ENCODE results near the gene IFT88. TPM values are rescaled to one million over a fixed set of nuclear protein-coding genes. Genes with fewer than 3 reads are reported as not detected.

IFT88 gene
- total and polyA plus RNA-seq, 2 of the 8 experiments (the other 6 are each of a cell fraction or from before 2014, with no cell fraction given): 1.7 to 5.8 TPM

- H3K56ac ChIP-seq (replicated peaks; ENCODE audit: insufficient read length, low read depth, low read length): no peak overlapping the region
- no peak overlapping the region for H2BK120ac ChIP-seq (replicated peaks; ENCODE audit: low read depth, low read length)
- H2BK12ac ChIP-seq (ENCODE audit: low read depth, low read length): no peak overlapping the region
- no peak overlapping the region for H2BK15ac ChIP-seq (ENCODE audit: low read length)
- H3K4ac ChIP-seq (replicated peaks; ENCODE audit: insufficient read length, low read depth, low read length): no peak overlapping the region
- no peak overlapping the region for H3K4me2 ChIP-seq (ENCODE audit: insufficient read depth in 1 of 2, low read depth in 2 of 2, low read length in 2 of 2)
- no peak overlapping the region for H3K14ac ChIP-seq (ENCODE audit: insufficient read length)
- H3K79me2 ChIP-seq (ENCODE audit: control insufficient read depth in 1 of 2, insufficient read depth in 2 of 2, low read length in 2 of 2): no peaks in the 10 kb centered on the region
- no peak overlapping the region for H3K9ac ChIP-seq (replicated peaks in 1 of 4; ENCODE audit: extremely low read depth in 1 of 4, low read depth in 3 of 4, low read length in 3 of 4)
- no peak overlapping the region for H2BK20ac ChIP-seq (ENCODE audit: low read length)
- no peaks in the 10 kb centered on the region; the same call in 1 of the 2 replicates for H3K79me1 ChIP-seq (ENCODE audit: low read depth, low read length)
- H2BK5ac ChIP-seq (ENCODE audit: low read depth, low read length): no peak overlapping the region
- no peak overlapping the region for H3K4me3 ChIP-seq (ENCODE audit: extremely low read depth in 1 of 4, insufficient read depth in 2 of 4, low read depth in 3 of 4, low read length in 4 of 4)
- no peak overlapping the region for H3K27ac ChIP-seq (ENCODE audit: low read depth, low read length)
- no peaks in the 10 kb centered on the region for H3K4me1 ChIP-seq (replicated peaks in 1 of 4; ENCODE audit: control insufficient read depth in 3 of 4, insufficient read depth in 4 of 4, low read length in 3 of 4)
- no peak overlapping the region for H4K5ac ChIP-seq (ENCODE audit: insufficient read length, low read depth, low read length)
- POLR2A ChIA-PET (ENCODE audit: partially characterized antibody): no interaction called here
- no peak for DNase-seq (ENCODE audit: low read depth in 1 of 2, low spot score in 2 of 2)
- no peak overlapping the region for H2AK5ac ChIP-seq (ENCODE audit: low read depth, low read length)
- no peaks in the 10 kb centered on the region for H3K36me3 ChIP-seq (ENCODE audit: control insufficient read depth in 2 of 4, insufficient read depth in 4 of 4, low read length in 3 of 4)
- H3K23me2 ChIP-seq (ENCODE audit: low read depth, low read length): no peaks in the 10 kb centered on the region
- TF ChIP-seq EGR1 (IDR thresholded peaks at IDR 0.05; ENCODE audit: borderline replicate concordance, low read depth, low read length) (no peak), RAD21 (IDR thresholded peaks at IDR 0.05 in 1 of 2, conservative IDR thresholded peaks at IDR 0.05 in 1 of 2; ENCODE audit: low read depth in 2 of 2, low read length in 2 of 2) (peak; percentile 9 to 35; a peak in 2 of 4 replicates)
- H3K18ac ChIP-seq (ENCODE audit: extremely low read depth, low read length): no peak overlapping the region
- H3K9me3 ChIP-seq (ENCODE audit: insufficient read depth in 2 of 2, low read depth in 1 of 2, low read length in 1 of 2): no peaks in the 10 kb centered on the region
- H2AFZ ChIP-seq (ENCODE audit: low read length): no peak overlapping the region
- no peak for FAIRE-seq
- no peak overlapping the region; the same call in 1 of the 2 replicates for H4K8ac ChIP-seq (ENCODE audit: extremely low read depth, insufficient read depth, low read length)
- H4K20me1 ChIP-seq (replicated peaks in 1 of 2; ENCODE audit: control insufficient read depth in 1 of 2, insufficient read depth in 2 of 2, low read length in 2 of 2): no peaks in the 10 kb centered on the region
- CTCF ChIA-PET (ENCODE audit: partially characterized antibody): interaction anchor here (0.5 to 1.5 kb wide), 5 partner anchors 8 to 529 kb away, joined by 3 to 5 read pairs (median 4); no protein-coding TSS in a partner anchor
- 92% methylated on average over 33 of the region's 33 CpGs; no CpG with 5 or more reads in 1 of the 2 experiments for WGBS, 2 experiments (ENCODE audit: extremely low coverage in 1 of 2, insufficient coverage in 1 of 2, insufficient read length in 1 of 2, insufficient replicate concordance in 2 of 2, low coverage in 1 of 2, low lambda C conversion rate in 2 of 2, missing lambda C conversion rate in 1 of 2)
- no peak overlapping the region for H4K91ac ChIP-seq (replicated peaks; ENCODE audit: insufficient read length, low read length)
- no peaks in the 10 kb centered on the region for H3K27me3 ChIP-seq (replicated peaks in 1 of 4; ENCODE audit: control insufficient read depth in 3 of 4, extremely low read depth in 1 of 4, insufficient read depth in 3 of 4, low read length in 3 of 4)
- no peak overlapping the region for H3K23ac ChIP-seq (ENCODE audit: insufficient read length)
Measured at GRCh38 chr13:20729633-20730585, 163.0 kb downstream of the IFT88 start.

All from H1 (cell line).